ENCODE data around the gene MAP3K1. TPM values are rescaled to one million over a fixed set of nuclear protein-coding genes. Genes with fewer than 3 reads are reported as not detected.
A peak's percentile ranks its signal among the peaks of the same experiment; 100 is the strongest.

The MAP3K1 gene
- total and polyA plus RNA-seq, 11 donors = 2.1 to 19.5 (median 6.8) TPM

DNA sequence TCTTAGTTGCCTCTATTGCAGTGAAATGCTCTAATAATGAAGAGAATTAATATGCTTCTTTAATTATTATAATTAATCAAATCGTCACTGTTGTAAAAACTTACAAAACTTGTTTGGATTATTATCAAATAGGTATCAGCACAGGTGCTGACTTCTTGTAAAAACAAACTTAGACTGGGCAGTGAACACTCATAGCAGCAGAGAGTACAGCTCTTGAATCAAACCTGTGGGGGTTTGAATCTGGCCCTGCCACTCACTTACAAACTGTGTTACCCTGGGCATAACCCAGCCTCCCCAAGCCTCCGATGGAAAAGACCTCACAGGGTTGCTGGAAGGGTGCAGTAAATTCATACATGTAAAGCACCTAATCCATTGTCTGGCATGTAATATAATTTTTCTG, 35.1 kb downstream of the MAP3K1 start:
- intact Hi-C loops (cut with DNase I) = loop anchor here in 1 of 10 donors (10.0 kb wide), 1 partner anchor 916 kb away; no protein-coding TSS in a partner anchor
- Histone ChIP-seq H3K36me3 (no peaks in the 10 kb centered on the region), H3K9me3 (no peaks in the 10 kb centered on the region), H3K4me1 (peaks cover 3 to 99% (median 73%) of the 10 kb centered on the region in 12 donors), H3K27me3 (no peaks in the 10 kb centered on the region), H3K27ac (peak overlapping the region in 1 of 12 donors; percentile 56), H3K4me3 (no peak overlapping the region)
- TF ChIP-seq POLR2A (IDR thresholded peaks at IDR 0.05) = no peak
- TF ChIP-seq, protein P1, sequence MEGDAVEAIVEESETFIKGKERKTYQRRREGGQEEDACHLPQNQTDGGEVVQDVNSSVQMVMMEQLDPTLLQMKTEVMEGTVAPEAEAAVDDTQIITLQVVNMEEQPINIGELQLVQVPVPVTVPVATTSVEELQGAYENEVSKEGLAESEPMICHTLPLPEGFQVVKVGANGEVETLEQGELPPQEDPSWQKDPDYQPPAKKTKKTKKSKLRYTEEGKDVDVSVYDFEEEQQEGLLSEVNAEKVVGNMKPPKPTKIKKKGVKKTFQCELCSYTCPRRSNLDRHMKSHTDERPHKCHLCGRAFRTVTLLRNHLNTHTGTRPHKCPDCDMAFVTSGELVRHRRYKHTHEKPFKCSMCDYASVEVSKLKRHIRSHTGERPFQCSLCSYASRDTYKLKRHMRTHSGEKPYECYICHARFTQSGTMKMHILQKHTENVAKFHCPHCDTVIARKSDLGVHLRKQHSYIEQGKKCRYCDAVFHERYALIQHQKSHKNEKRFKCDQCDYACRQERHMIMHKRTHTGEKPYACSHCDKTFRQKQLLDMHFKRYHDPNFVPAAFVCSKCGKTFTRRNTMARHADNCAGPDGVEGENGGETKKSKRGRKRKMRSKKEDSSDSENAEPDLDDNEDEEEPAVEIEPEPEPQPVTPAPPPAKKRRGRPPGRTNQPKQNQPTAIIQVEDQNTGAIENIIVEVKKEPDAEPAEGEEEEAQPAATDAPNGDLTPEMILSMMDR (IDR thresholded peaks at IDR 0.05) = no peak
- no peak for DNase-seq
- ATAC-seq = no peak
- WGBS, 4 donors = 80 to 93% (median 86%) methylated on average over 2 of the region's 2 CpGs

DNA sequence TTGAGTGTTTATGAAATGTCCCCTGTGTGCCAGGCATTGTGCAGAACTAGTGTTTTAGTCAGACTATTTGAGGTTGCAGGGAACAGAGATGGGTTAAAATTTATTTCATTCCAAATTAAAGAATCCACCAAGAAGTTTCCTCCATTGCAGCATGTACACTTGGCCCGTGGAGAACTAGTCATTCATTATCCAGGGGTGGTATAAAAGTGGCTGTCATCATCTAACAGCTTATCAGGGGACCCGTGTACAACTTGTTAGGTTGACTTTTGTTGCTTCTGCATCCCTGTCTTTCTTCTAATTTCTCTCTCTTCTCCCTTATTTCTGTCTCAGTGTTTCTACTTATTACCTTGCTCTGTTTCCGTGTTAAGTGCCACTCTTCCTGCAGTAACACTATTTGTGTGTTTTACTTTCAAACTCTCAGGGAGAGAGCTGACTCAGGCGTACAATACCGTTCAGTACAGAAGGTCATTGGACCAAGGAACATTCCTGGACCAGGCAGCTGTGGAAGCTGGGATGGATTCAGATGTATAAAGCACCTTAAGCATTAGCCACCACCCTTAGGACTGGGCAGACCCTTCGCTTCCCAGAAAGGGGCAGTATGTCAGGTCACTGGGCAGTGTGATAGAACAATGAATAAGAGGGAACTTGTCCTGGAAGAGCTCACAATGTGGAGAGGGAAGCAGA, 36.1 kb downstream of the MAP3K1 start:
- H3K36me3 ChIP-seq = no peaks in the 10 kb centered on the region
- H3K27me3 ChIP-seq = no peaks in the 10 kb centered on the region
- peak overlapping the region in 1 of 12 donors; percentile 50 for H3K27ac ChIP-seq
- DNase-seq = no peak
- no peak for TF ChIP-seq POLR2A (IDR thresholded peaks at IDR 0.05)
- TF ChIP-seq, protein P1 (IDR thresholded peaks at IDR 0.05) = no peak
- no peak overlapping the region for H3K4me3 ChIP-seq
- WGBS, 4 donors = 27 to 32% (median 29%) methylated on average over 6 of the region's 6 CpGs
- ATAC-seq = peak in 3 of 4 donors; percentile 52 to 70 (median 53)
- H3K9me3 ChIP-seq = no peaks in the 10 kb centered on the region
- H3K4me1 ChIP-seq = peaks cover 3 to 100% (median 77%) of the 10 kb centered on the region in 12 donors
- intact Hi-C loops (cut with DNase I) = loop anchor here in 1 of 10 donors (10.0 kb wide), 1 partner anchor 917 kb away; no protein-coding TSS in a partner anchor

DNA sequence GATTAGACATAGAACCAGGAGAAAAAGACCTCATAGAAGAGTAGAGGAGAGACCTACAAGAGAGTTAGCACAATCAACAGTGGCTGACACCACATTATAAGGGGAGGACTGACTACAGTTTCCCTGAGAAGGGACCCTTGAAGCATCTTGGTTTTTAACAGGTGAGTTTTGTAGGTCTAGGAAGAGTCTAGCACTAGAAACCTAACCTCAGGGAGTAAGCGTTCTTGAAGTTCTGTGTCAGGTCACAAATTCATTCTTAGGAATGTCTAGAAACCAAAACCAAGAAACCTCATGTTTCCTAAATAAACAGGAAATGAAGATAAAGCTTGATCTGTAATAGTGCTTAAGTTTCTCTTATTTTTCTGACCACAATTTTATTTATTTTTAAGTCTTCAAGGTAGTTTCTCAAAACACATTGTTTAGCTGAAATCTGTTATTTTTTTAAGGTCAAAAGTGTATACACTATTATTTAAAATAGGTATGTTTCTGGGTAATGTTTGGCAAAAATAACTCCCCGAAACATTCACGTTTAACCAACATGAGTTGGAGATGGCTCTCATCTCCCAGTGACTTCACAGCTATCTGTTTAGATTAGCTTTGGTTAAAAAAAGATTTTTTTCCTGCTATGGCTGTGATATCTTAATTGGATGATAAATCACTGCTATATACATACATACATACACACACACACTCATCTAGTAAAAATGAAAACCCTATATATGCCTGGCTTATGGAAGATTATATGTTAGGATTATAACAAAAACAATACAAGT, 37.1 kb downstream of the MAP3K1 start:
- Histone ChIP-seq H3K9me3 (no peaks in the 10 kb centered on the region), H3K4me1 (peaks cover 3 to 100% (median 76%) of the 10 kb centered on the region in 12 donors), H3K27me3 (no peaks in the 10 kb centered on the region), H3K27ac (peak overlapping the region in 1 of 12 donors; percentile 50), H3K4me3 (peak overlapping the region in 1 of 12 donors; percentile 4), H3K36me3 (peaks cover 0 to 7% (median under 1%) of the 10 kb centered on the region in 9 donors)
- intact Hi-C loops (cut with DNase I) = loop anchor here in 1 of 10 donors (10.0 kb wide), 1 partner anchor 918 kb away; no protein-coding TSS in a partner anchor
- TF ChIP-seq, protein P1 (IDR thresholded peaks at IDR 0.05) = no peak
- no peak for TF ChIP-seq POLR2A (IDR thresholded peaks at IDR 0.05)
- 36 to 48% (median 40%) methylated on average over 3 of the region's 3 CpGs for WGBS, 4 donors
- ATAC-seq (peak in 1 of 4 donors; percentile 14), DNase-seq (no peak)

DNA sequence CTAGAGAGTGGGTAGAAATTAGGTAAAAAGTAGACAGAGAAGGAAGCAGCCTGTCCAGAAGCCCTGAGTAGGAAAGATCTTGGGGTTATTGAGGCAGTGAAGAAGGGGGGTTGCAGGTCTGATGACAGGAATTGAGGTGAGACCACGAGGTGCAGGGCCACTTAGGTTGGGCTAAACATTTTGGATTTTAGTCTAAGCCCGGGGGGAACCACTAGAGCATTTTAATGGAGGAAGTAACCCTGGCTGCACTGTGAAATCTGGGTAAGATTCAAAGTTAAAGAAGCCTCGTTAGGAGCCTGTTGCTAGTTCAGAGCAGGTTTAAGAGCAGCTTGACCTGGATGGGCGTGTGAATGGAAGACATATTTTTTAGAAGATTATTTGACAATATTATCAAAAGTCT, 38.3 kb downstream of the MAP3K1 start:
- ATAC-seq (no peak), DNase-seq (no peak)
- peaks cover 3 to 95% (median 66%) of the 10 kb centered on the region in 12 donors for H3K4me1 ChIP-seq
- no peaks in the 10 kb centered on the region for H3K27me3 ChIP-seq
- 68 to 76% (median 72%) methylated on average over 4 of the region's 4 CpGs for WGBS, 4 donors
- no peak overlapping the region for H3K4me3 ChIP-seq
- TF ChIP-seq, protein P1 (IDR thresholded peaks at IDR 0.05) = no peak
- TF ChIP-seq POLR2A (IDR thresholded peaks at IDR 0.05) = no peak
- H3K27ac ChIP-seq = peak overlapping the region in 1 of 12 donors; percentile 50
- intact Hi-C loops (cut with DNase I) = loop anchor here in 1 of 10 donors (10.0 kb wide), 1 partner anchor 919 kb away; no protein-coding TSS in a partner anchor
- H3K9me3 ChIP-seq = no peaks in the 10 kb centered on the region
- peaks cover 0 to 20% (median 6%) of the 10 kb centered on the region in 9 donors for H3K36me3 ChIP-seq

Data from heart left ventricle (tissue), 16 donors.